HG02759 (cell line): ENCODE results near the gene ZNF440.

Experiments used
- ATAC-seq: cut with Tn5 transposase; IDR thresholded peaks from one replicate; pipeline ENCODE4 v1.9.1; 2021; ENCODE audit warnings: mild to moderate bottlenecking, moderate library complexity; ENCODE audit not compliant: unreplicated experiment

Gene ZNF440

GRCh38 chr19:11882606-11883005 is 68.5 kb downstream of the ZNF440 start:
- ATAC-seq = no peak
